Lung microvascular endothelial cell (primary cell): ENCODE data around the gene MMP24. TPM values are rescaled to one million over a fixed set of nuclear protein-coding genes. Genes with fewer than 3 reads are reported as not detected.

Experiments used
- total RNA-seq: library from RNA; depleted of rRNA; stranded (reverse); fragments of >200 nt; gene quantifications from 2 replicates; pipeline ENCODE4 v1.2.1, GENCODE V29; 2014

Gene MMP24
- total RNA-seq, 1 donor from 2014 or later, result 0.20 TPM

Other genes starting within 250 kb of the MMP24 start
- 64.1 and 70.2 TPM in 2 replicates for gene TRPC4AP, start 133.9 kb upstream of the MMP24 start, total RNA-seq
- gene EDEM2, start 79.4 kb upstream of the MMP24 start, total RNA-seq, result 76.3 and 123 TPM in 2 replicates
- gene PROCR, start 54.6 kb upstream of the MMP24 start, total RNA-seq, result 169 and 328 TPM in 2 replicates
- 3.1 and 5.8 TPM in 2 replicates for gene MMP24OS, start 51.4 kb downstream of the MMP24 start, total RNA-seq
- gene EIF6, start 58.1 kb downstream of the MMP24 start, total RNA-seq, result 138 and 161 TPM in 2 replicates
- gene FAM83C, start 65.7 kb downstream of the MMP24 start, total RNA-seq, result not detected in 2 replicates
- gene UQCC1, start 185.3 kb downstream of the MMP24 start, total RNA-seq, result 15.7 and 19.2 TPM in 2 replicates
- not detected in 2 replicates for gene GDF5, start 211.5 kb downstream of the MMP24 start, total RNA-seq
- 6.2 and 7.6 TPM in 2 replicates for gene CEP250, start 228.9 kb downstream of the MMP24 start, total RNA-seq